Neural crest cell (in vitro differentiated cells): ENCODE results near the gene OR9A4. TPM values are rescaled to one million over a fixed set of nuclear protein-coding genes. Genes with fewer than 3 reads are reported as not detected.
"Not testable (repeated sequence)": the region's sequence is repeated elsewhere in the genome, so short reads cannot be mapped to it uniquely, and the experiment has no call there.

Experiments used
- DNase-seq: peaks from one replicate; pipeline ENCODE4 v3.0.0; 2021; ENCODE audit warnings: low read depth, mixed read lengths, low spot score
- H3K27ac Mint-ChIP-seq: one replicate; pipeline ENCODE4 v1.8.0; 2021; ENCODE audit warnings: mild to moderate bottlenecking, mixed read lengths; ENCODE audit not compliant: unreplicated experiment
- H3K27me3 Mint-ChIP-seq: 2 replicates; pipeline ENCODE4 v1.8.0; 2021; ENCODE audit warnings: low read depth, mild to moderate bottlenecking, mixed read lengths
- H3K36me3 Mint-ChIP-seq: 2 replicates; pipeline ENCODE4 v1.8.0; 2021; ENCODE audit warnings: low read depth, mild to moderate bottlenecking, mixed read lengths
- H3K4me1 Mint-ChIP-seq: 2 replicates; pipeline ENCODE4 v1.8.0; 2021; ENCODE audit warnings: mixed read lengths
- H3K4me3 Mint-ChIP-seq: one replicate; pipeline ENCODE4 v1.8.0; 2021; ENCODE audit warnings: mild to moderate bottlenecking, mixed read lengths
- H3K9me3 Mint-ChIP-seq: 2 replicates; pipeline ENCODE4 v1.8.0; 2021; ENCODE audit warnings: mixed read lengths
- CTCF ChIP-seq: fragments of 200-600 bp; sonication (generic); conservative IDR thresholded peaks from 2 replicates; pipeline ENCODE4 v1.5.0; 2021; ENCODE audit warnings: antibody characterized with exemption, mild to moderate bottlenecking
- total RNA-seq: library from RNA; stranded (reverse); gene quantifications from 2 replicates; pipeline ENCODE4 v1.2.1, GENCODE V29; 2021

Gene OR9A4
- total RNA-seq, 1 donor from 2014 or later = not detected

DNA sequence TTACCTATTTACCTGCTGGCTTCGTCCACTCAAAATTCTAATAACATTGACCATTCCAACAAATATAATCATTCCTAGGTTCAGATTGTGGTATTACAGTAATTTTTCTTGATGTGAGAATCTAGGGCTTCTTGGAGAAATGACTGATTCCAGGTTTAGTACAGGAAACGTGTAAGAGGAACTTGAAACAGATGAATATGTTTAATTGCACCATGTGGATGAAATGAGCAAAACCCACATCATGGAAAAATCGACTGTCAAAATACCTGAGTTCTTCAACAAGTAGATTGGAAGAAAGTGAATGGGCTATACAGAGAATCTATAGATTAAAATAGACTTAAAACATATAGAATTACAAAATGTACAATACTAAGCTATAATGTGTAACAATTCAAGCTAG lies 24.9 kb upstream of the OR9A4 start:
- no peak for TF ChIP-seq CTCF
- no peak for DNase-seq
- Mint-ChIP-seq H3K4me1 (no peaks in the 10 kb centered on the region), H3K36me3 (no peaks in the 10 kb centered on the region), H3K4me3 (no peak overlapping the region), H3K27ac (no peak overlapping the region), H3K27me3 (no peaks in the 10 kb centered on the region), H3K9me3 (no peaks in the 10 kb centered on the region)

- H3K4me1 Mint-ChIP-seq, DNase-seq, H3K9me3 Mint-ChIP-seq, H3K36me3 Mint-ChIP-seq, H3K4me3 Mint-ChIP-seq, H3K27ac Mint-ChIP-seq, H3K27me3 Mint-ChIP-seq: not testable (repeated sequence)
Measured at GRCh38 chr7:141899366-141899765, 16.8 kb upstream of the OR9A4 start.

GRCh38 chr7:141906285-141906684 lies 9.9 kb upstream of the OR9A4 start:
- H3K27ac Mint-ChIP-seq = no peak overlapping the region

DNA sequence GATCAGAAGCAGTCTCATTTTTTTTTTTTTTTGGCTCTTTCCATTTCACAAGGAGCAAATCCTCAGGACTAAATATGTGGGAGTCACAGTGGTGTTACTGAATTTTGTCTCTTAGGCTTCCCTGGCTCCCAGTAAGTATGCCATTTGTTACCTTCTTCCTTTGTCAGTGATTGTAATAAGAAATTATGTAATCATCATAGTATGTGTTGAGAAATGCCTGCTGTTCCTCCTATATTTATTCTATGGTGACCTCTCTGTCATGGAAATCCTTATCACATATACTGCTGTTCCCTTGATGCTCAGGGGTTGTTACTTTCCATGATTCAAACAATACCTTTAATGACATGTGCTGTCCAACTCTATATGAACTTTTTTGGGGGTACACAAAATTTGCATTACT lies 4.8 kb upstream of the OR9A4 start:
- TF ChIP-seq CTCF = no peak
- DNase-seq = no peak
- H3K9me3 Mint-ChIP-seq = no peaks in the 10 kb centered on the region
- no peak overlapping the region for H3K4me3 Mint-ChIP-seq
- peaks cover 25% of the 10 kb centered on the region for H3K27me3 Mint-ChIP-seq
- no peak overlapping the region for H3K27ac Mint-ChIP-seq
- no peaks in the 10 kb centered on the region for H3K4me1 Mint-ChIP-seq
- H3K36me3 Mint-ChIP-seq = no peaks in the 10 kb centered on the region

More at GRCh38 chr7:141906285-141906684, 9.9 kb upstream of the OR9A4 start:
- Mint-ChIP-seq H3K4me3 (no peak overlapping the region), H3K4me1 (no peaks in the 10 kb centered on the region), H3K36me3 (no peaks in the 10 kb centered on the region), H3K9me3 (no peaks in the 10 kb centered on the region), H3K27me3 (peaks cover 16% of the 10 kb centered on the region)
- no peak for TF ChIP-seq CTCF
- no peak for DNase-seq

DNA sequence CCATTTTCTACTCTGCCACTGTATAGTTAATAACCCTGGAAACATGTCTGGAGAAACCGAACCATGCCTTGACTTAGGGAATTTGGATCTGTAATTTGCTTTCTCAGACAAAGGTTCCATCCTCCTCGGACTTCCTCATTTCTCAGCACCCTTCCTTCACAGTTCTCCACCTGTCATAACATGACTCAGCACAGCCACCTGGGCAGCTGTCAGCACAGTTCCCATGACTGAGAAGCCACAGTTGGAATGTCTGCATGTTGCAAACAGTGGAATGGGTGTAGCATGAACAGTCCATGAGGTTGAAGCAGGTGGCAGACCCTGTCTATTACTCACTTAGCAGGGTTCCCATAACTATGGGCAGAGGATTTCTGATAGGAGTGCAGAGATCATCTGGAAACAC lies 634 bp upstream of the OR9A4 start:
- H3K27me3 Mint-ChIP-seq = peaks cover 25% of the 10 kb centered on the region
- peaks cover 5% of the 10 kb centered on the region for H3K9me3 Mint-ChIP-seq
- no peak overlapping the region for H3K4me3 Mint-ChIP-seq
- no peak for TF ChIP-seq CTCF
- no peaks in the 10 kb centered on the region for H3K4me1 Mint-ChIP-seq
- no peak for DNase-seq
- peaks cover 2% of the 10 kb centered on the region for H3K36me3 Mint-ChIP-seq
- H3K27ac Mint-ChIP-seq = no peak overlapping the region

DNA sequence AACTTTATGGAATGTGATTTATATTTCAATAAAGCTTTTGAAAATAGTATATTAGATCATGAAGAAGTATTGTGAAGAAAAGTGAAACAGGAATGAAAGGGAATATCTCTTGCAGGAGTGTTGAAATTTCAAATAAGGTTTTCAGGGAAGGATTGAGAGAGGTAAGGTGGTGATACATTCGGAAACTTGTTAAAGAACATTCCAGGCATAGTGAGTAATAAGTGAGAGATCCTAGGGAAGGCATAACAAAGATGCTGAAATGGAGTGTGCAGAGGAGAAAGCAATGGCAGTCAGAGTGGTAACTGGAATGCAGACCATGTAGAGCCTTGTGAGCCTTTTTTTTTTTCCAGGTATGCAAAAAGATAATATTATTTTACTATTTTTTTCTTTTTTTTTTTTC lies 4.1 kb downstream of the OR9A4 start:
- peaks cover 14% of the 10 kb centered on the region for H3K27me3 Mint-ChIP-seq
- H3K9me3 Mint-ChIP-seq = peaks cover 5% of the 10 kb centered on the region
- H3K36me3 Mint-ChIP-seq = peaks cover 2% of the 10 kb centered on the region
- no peak for DNase-seq
- H3K27ac Mint-ChIP-seq = no peak overlapping the region
- no peak overlapping the region for H3K4me3 Mint-ChIP-seq
- H3K4me1 Mint-ChIP-seq = no peaks in the 10 kb centered on the region
- no peak for TF ChIP-seq CTCF
